Brain microvascular endothelial cell (primary cell): ENCODE measurements around the gene SLC8A2.
A peak's percentile ranks its signal among the peaks of the same experiment; 100 is the strongest.

Experiments
- DNase-seq: peaks from one replicate; pipeline ENCODE4 v3.0.0-alpha.2; 2020
- H3K27ac ChIP-seq: fragments of 250-450 bp; sonication (Bioruptor Pico); 2 replicates; pipeline ENCODE4 v1.5.1; 2020; ENCODE audit warnings: mild to moderate bottlenecking, moderate library complexity
- H3K27me3 ChIP-seq: fragments of 250-450 bp; sonication (Bioruptor Pico); replicated peaks from 2 replicates; pipeline ENCODE4 v1.5.1; 2020; ENCODE audit warnings: mild to moderate bottlenecking
- H3K36me3 ChIP-seq: fragments of 250-450 bp; sonication (Bioruptor Pico); replicated peaks from 2 replicates; pipeline ENCODE4 v1.5.1; 2020; ENCODE audit warnings: mild to moderate bottlenecking
- H3K4me3 ChIP-seq: 2 replicates; pipeline ENCODE4 v1.5.1; 2011; ENCODE audit warnings: low read depth, mild to moderate bottlenecking, control low read depth, low read length, moderate library complexity
- in situ Hi-C: cut with HindIII; loops from 2 replicates; pipeline ENCODE4 v1.10.0; 2017; ENCODE audit warnings: low sequenced_read_pairs, low pct_ligation_motif_present
- TF ChIP-seq, protein P1 (sequence below): IDR thresholded peaks from 2 replicates; pipeline ENCODE4 v1.5.1; 2011; ENCODE audit warnings: low read depth, mild to moderate bottlenecking, moderate library complexity, low read length, control low read depth, inconsistent platforms; ENCODE audit errors: missing control alignments

SLC8A2 gene

DNA sequence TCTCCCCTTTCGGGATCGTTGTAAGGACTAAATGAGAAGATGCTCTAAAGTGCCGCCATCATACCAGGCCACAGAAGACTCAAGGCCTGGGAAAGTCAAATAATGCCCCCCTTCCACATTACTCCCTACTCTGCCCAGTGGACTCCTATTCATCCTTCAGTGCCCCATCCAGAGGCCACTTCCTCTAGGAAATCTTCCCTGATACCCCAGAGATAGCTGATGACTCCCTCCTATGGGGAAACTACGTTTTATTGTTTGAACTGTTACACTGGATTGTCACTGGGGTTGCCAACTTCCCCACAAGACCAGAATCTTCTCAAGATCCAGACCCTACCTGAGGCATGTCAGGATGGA is 66.5 kb downstream of the SLC8A2 start:
- in situ Hi-C loops = no loop called here
- TF ChIP-seq, protein P1, sequence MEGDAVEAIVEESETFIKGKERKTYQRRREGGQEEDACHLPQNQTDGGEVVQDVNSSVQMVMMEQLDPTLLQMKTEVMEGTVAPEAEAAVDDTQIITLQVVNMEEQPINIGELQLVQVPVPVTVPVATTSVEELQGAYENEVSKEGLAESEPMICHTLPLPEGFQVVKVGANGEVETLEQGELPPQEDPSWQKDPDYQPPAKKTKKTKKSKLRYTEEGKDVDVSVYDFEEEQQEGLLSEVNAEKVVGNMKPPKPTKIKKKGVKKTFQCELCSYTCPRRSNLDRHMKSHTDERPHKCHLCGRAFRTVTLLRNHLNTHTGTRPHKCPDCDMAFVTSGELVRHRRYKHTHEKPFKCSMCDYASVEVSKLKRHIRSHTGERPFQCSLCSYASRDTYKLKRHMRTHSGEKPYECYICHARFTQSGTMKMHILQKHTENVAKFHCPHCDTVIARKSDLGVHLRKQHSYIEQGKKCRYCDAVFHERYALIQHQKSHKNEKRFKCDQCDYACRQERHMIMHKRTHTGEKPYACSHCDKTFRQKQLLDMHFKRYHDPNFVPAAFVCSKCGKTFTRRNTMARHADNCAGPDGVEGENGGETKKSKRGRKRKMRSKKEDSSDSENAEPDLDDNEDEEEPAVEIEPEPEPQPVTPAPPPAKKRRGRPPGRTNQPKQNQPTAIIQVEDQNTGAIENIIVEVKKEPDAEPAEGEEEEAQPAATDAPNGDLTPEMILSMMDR = no peak
- H3K36me3 ChIP-seq = no peaks in the 10 kb centered on the region
- no peaks in the 10 kb centered on the region for H3K27me3 ChIP-seq
- no peak overlapping the region for H3K4me3 ChIP-seq
- no peak for DNase-seq
- H3K27ac ChIP-seq = no peak overlapping the region

DNA sequence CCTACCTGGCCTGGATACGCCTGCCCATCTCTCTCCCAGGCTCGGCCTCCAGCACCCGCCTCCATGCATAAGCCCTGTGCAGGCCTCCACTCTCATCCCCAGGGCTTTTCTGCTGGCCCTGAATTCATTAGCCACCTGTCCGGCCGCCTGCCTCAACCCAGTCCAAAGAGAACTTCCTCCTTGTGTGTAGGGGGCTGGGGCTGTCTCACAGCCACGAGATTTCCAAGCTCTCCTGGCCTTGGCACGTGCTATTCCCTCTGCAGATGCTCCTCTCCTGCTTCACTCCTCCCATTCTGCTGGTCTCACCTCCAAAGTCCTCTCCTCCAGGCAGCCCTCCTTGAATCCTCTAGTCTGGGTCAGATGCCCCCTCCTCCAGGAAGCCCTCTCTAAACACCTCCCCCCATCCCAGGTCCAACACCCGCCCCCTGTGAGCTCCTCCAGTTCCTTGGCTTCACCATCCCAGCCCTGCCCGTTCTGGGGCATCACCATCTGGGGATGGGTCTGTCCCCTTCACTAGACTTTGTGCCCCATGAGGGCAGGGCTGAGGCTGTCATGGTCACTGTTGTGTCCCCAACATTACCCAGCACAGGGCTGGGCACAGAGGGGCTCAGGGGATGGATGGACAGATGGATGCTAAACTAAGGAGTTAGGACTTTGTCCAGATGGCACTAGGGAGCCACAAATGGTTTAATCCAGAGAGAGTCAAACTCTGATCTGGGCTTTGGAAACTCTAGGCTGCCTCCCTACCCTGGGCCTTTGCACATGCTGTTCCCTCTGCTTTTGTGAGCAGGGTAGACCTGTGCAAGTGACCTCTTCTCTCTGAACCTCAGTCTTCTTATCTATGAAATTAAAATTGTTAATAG is 67.1 kb downstream of the SLC8A2 start:
- TF ChIP-seq, protein P1 = no peak
- Histone ChIP-seq H3K27me3 (no peaks in the 10 kb centered on the region), H3K4me3 (no peak overlapping the region), H3K27ac (no peak overlapping the region), H3K36me3 (no peaks in the 10 kb centered on the region)
- in situ Hi-C loops = no loop called here
- no peak for DNase-seq

DNA sequence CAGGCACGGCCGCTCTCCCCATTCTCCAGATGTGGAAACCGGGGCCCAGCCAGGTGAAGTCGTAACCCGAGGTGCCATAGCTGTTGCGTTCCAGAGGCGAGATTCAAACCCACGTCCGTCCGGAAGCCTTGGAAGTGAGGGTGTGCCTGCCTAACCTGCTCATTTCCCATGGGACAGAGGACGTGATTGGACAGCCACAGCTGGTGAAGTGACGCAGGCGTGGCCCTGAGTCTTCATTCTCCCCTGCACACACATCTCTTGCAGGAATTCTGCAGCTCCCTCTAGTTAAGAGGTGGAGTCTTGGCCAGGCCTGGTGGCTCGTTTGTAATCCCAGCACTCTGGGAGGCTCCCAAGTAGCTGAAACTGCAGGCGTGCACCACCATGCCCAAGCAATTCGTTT is 69.2 kb downstream of the SLC8A2 start:
- TF ChIP-seq, protein P1 = no peak
- H3K27ac ChIP-seq = no peak overlapping the region
- in situ Hi-C loops = no loop called here
- no peaks in the 10 kb centered on the region for H3K36me3 ChIP-seq
- H3K27me3 ChIP-seq = no peaks in the 10 kb centered on the region
- DNase-seq = no peak
- no peak overlapping the region for H3K4me3 ChIP-seq

DNA sequence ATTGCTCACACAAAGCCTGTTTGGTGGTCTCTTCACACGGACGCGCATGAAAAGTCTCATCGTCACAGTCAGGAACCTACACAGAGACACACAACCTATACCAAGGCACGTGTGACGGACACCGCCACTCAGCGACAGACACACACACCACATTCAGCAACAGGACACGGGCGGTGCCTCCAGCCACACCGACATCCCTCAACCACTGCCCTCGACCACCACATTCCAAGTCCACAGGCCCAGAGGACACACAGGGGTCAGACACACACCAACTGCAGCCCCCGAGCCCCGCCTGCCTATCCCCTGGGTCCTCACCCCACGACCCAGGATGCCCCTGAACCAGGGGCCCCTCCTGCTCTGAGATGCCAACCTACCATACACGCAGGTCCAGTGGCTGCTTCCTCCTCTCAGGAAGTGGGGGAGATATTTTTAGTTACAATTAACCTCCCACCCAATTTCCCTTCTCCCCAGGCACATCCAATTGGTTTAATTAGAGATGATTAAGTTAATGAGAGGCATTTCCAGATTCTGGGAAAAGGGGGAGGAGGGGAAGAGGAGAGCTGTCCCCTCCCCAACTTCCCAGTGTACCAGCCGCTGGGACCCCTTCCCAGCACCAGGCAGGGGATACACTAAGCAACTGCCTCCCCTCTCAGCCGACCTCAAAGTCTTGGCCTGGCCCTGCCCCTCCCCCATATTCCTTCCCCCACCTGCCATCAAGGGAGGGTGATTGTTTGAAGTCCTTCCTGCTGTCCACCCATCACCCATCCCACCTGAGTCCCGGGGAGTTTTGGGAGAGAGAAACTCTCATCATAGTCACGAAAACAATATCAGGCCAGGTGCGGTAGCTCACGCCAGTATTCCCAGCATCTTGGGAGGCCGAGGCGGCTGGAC is 72.7 kb downstream of the SLC8A2 start:
- Histone ChIP-seq H3K4me3 (no peak overlapping the region), H3K27ac (no peak overlapping the region), H3K27me3 (no peaks in the 10 kb centered on the region), H3K36me3 (no peaks in the 10 kb centered on the region)
- TF ChIP-seq, protein P1 = no peak
- DNase-seq = no peak
- in situ Hi-C loops = no loop called here

DNA sequence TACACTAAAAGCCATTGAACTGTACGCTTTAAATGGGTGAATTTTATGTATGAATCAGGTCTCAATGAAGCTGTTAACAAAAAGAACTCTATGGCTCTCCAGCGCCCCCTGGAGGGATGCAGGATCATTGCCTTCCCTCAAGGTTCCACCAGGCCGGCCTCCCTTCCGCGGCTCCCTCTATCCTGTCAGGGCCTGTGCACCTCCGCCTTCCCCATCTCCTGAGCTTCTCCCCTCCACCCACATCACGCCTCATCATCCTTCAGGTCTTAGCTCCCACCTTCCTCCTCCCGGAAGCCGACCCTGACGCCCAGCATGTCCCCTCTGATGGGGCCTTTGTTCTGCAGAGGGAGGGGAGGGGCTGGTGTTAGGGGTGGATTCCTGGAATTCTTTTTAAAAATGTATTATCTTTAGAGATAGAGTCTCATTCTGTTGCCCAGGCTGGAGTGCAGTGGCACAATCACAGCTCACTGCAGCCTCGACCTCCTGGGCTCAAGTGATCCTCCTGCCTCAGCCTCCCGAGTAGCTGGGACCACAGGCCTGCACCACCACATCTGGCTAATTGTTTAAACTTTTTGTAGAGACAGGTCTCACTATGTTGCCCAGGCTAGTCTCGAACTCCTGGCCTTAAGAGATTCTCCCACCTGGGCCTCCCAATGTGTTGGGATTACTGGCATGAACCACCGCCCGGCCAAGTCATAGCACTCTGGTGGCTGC is 80.0 kb downstream of the SLC8A2 start:
- peak; percentile 63 for DNase-seq
- in situ Hi-C loops = no loop called here
- no peaks in the 10 kb centered on the region for H3K27me3 ChIP-seq
- H3K27ac ChIP-seq = no peak overlapping the region
- H3K36me3 ChIP-seq = no peaks in the 10 kb centered on the region
- TF ChIP-seq, protein P1 = peak; percentile 93
- H3K4me3 ChIP-seq = no peak overlapping the region
